Lung (tissue), 12 donors: ENCODE results near the gene TSPAN13. TPM values are rescaled to one million over a fixed set of nuclear protein-coding genes. Genes with fewer than 3 reads are reported as not detected.
"Not testable (repeated sequence)": the region's sequence is repeated elsewhere in the genome, so short reads cannot be mapped to it uniquely, and the experiment has no call there.

Experiments
- ATAC-seq: fragments of 200-7000 bp; cut with Tn5 transposase; one replicate; pipeline ENCODE4 v1.9.1; 2020; ENCODE audit warnings: moderate number of reproducible peaks; ENCODE audit not compliant: insufficient read depth, low FRiP score
- DNase-seq, 3 donors: peaks; one replicate each; pipeline ENCODE4 v3.0.0-alpha.2; 2013 to 2017
- H3K27ac ChIP-seq, 2 donors: one replicate each; pipeline ENCODE4 v1.5.1; 2013; ENCODE audit warnings: mild to moderate bottlenecking in 2 of 2, moderate library complexity in 2 of 2, control low read depth in 1 of 2, inconsistent platforms in 1 of 2, low read depth in 1 of 2, low read length in 1 of 2
- H3K27me3 ChIP-seq, 3 donors: one replicate each; pipeline ENCODE4 v1.5.1; 2013; ENCODE audit warnings: low read length in 2 of 3; ENCODE audit not compliant: control insufficient read depth in 3 of 3, insufficient read depth in 3 of 3
- H3K36me3 ChIP-seq, 4 donors: one replicate each; pipeline ENCODE4 v1.5.1; 2013; ENCODE audit warnings: low read length in 4 of 4, mild to moderate bottlenecking in 1 of 4, moderate library complexity in 1 of 4; ENCODE audit not compliant: control insufficient read depth in 4 of 4, insufficient read depth in 4 of 4
- H3K4me1 ChIP-seq, 5 donors: one replicate each; pipeline ENCODE4 v1.5.1; 2013; ENCODE audit warnings: low read length in 5 of 5, mild to moderate bottlenecking in 2 of 5, moderate library complexity in 1 of 5; ENCODE audit not compliant: control insufficient read depth in 5 of 5, insufficient read depth in 5 of 5
- H3K4me3 ChIP-seq: one replicate; pipeline ENCODE4 v1.5.1; 2013; ENCODE audit warnings: mild to moderate bottlenecking, control low read depth, moderate library complexity
- H3K9ac ChIP-seq, 2 donors: one replicate each; pipeline ENCODE4 v1.5.1; 2013; ENCODE audit warnings: low read length in 2 of 2, control low read depth in 1 of 2; ENCODE audit not compliant: insufficient read depth in 1 of 2
- H3K9me3 ChIP-seq, 4 donors: one replicate each; pipeline ENCODE4 v1.5.1; 2013; ENCODE audit warnings: low read length in 3 of 4, mild to moderate bottlenecking in 1 of 4, moderate library complexity in 1 of 4; ENCODE audit not compliant: control insufficient read depth in 4 of 4, insufficient read depth in 3 of 4
- CTCF ChIP-seq: IDR thresholded peaks from 2 replicates; pipeline ENCODE4 v1.5.1; 2012; ENCODE audit warnings: mild to moderate bottlenecking; ENCODE audit errors: control extremely low read depth, extremely low read depth
- WGBS, 2 donors: extraction: QIAGEN DNeasy Blood & Tissue Kit; methylation state at CpG; one replicate each; pipeline ENCODE4 v1.1.7; 2013; 5-methylcytosine and 5-hydroxymethylcytosine counted together
- polyA plus RNA-seq, 2 donors: library from polyadenylated mRNA; stranded (reverse); fragments of 200-250 nt; gene quantifications; one replicate each; pipeline ENCODE4 v1.2.1, GENCODE V29; 2013
- total RNA-seq, 2 donors: library from RNA; depleted of rRNA in 1 of 2; stranded (reverse); fragments of >200 nt in 1 of 2; gene quantifications; one replicate each; pipeline ENCODE4 v1.2.1, GENCODE V29; 2014 to 2021
- donor health status: control.
- donor health status: control.
- donor health status: Bipolar disorder and iron deficiency.
- donor health status: healthy.
- donor health status: DM: yes; HTN: yes; CAD: no.

Gene TSPAN13
- total and polyA plus RNA-seq, 4 donors: 81.1 to 143 (median 125) TPM

GRCh38 chr7:16762177-16762576 is 8.6 kb downstream of the TSPAN13 start:
- peaks cover 0 to 4% (median 0%) of the 10 kb centered on the region in 4 donors for H3K36me3 ChIP-seq
- no peak overlapping the region for H3K27ac ChIP-seq
- peak; percentile 76 for ATAC-seq

GRCh38 chr7:16764942-16765341 is 11.4 kb downstream of the TSPAN13 start:
- peaks cover 0 to 4% (median 0%) of the 10 kb centered on the region in 4 donors for H3K36me3 ChIP-seq
- no peak overlapping the region for H3K4me3 ChIP-seq
- TF ChIP-seq CTCF: no peak
- WGBS, 2 donors: 88 to 93% methylated on average over 3 of the region's 3 CpGs
- peaks cover 0 to 4% (median 0%) of the 10 kb centered on the region in 4 donors for H3K9me3 ChIP-seq
- H3K4me1 ChIP-seq: peaks cover 0 to 4% (median 0%) of the 10 kb centered on the region in 5 donors
- ATAC-seq (no peak), DNase-seq (no peak)
- H3K9ac ChIP-seq: no peak overlapping the region
- H3K27me3 ChIP-seq: no peaks in the 10 kb centered on the region
- H3K27ac ChIP-seq: peak overlapping the region in 1 of 2 donors; percentile 56

More at GRCh38 chr7:16762177-16762576, 8.6 kb downstream of the TSPAN13 start:
- TF ChIP-seq CTCF: no peak
- H3K9me3 ChIP-seq: peaks cover 0 to 5% (median 0%) of the 10 kb centered on the region in 4 donors
- DNase-seq: peak in 2 of 3 donors; percentile 36 to 60
- 66 to 84% methylated on average over 4 of the region's 4 CpGs for WGBS, 2 donors
- peaks cover 0 to 4% (median 0%) of the 10 kb centered on the region in 5 donors for H3K4me1 ChIP-seq
- no peaks in the 10 kb centered on the region for H3K27me3 ChIP-seq
- no peak overlapping the region for H3K4me3 ChIP-seq
- H3K9ac ChIP-seq: no peak overlapping the region

GRCh38 chr7:16765436-16765859 is 11.9 kb downstream of the TSPAN13 start:
- WGBS, 2 donors: 55% methylated on average over 2 of the region's 2 CpGs
- H3K9ac ChIP-seq: no peak overlapping the region
- H3K4me3 ChIP-seq: no peak overlapping the region
- no peak for TF ChIP-seq CTCF
- H3K27me3 ChIP-seq: no peaks in the 10 kb centered on the region
- peaks cover 0 to 4% (median 0%) of the 10 kb centered on the region in 4 donors for H3K36me3 ChIP-seq
- peak overlapping the region in 1 of 2 donors; percentile 56 for H3K27ac ChIP-seq
- H3K9me3 ChIP-seq: peaks cover 0 to 4% (median 0%) of the 10 kb centered on the region in 4 donors
- peaks cover 0 to 4% (median 0%) of the 10 kb centered on the region in 5 donors for H3K4me1 ChIP-seq
- DNase-seq (no peak), ATAC-seq (no peak)

GRCh38 chr7:16769994-16770393 is 16.4 kb downstream of the TSPAN13 start:
- 93 to 97% methylated on average over 3 of the region's 3 CpGs for WGBS, 2 donors
- ATAC-seq, H3K9me3 ChIP-seq, H3K4me3 ChIP-seq, DNase-seq, H3K36me3 ChIP-seq, H3K4me1 ChIP-seq, H3K27me3 ChIP-seq, H3K9ac ChIP-seq, H3K27ac ChIP-seq: not testable (repeated sequence)
